ENCODE results near the gene SCYL1.

- no peak for TF ChIP-seq CTCF (IDR thresholded peaks at IDR 0.05)
- no peak for TF ChIP-seq POLR2A (IDR thresholded peaks at IDR 0.05)
Observed at GRCh38 chr11:65562788-65563187, 37.9 kb downstream of the SCYL1 start.
